HG03457 (cell line): ENCODE measurements around the gene FAM24A.

Experiments
- ATAC-seq: cut with Tn5 transposase; IDR thresholded peaks from one replicate; pipeline ENCODE4 v1.9.1; 2021; ENCODE audit warnings: moderate number of reproducible peaks; ENCODE audit not compliant: unreplicated experiment

FAM24A gene

DNA sequence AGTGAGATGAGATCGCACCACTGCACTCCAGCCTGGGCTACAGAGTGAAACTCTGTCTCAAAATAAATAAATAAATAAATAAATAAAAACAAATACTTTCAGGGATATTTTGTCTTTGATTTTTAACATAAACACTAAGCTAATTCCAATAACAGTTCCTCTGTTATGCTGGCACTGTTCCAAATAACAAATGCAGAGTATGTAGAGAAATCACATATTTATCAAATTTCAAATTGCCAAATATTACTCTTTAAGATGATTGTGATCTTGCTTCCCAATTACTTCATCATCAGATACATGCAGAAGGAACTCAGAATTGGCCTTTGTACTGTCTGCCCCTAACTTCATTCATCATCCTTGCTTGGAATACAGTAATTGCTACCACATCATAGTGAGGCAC lies 19.7 kb downstream of the FAM24A start:
- ATAC-seq, result no peak

DNA sequence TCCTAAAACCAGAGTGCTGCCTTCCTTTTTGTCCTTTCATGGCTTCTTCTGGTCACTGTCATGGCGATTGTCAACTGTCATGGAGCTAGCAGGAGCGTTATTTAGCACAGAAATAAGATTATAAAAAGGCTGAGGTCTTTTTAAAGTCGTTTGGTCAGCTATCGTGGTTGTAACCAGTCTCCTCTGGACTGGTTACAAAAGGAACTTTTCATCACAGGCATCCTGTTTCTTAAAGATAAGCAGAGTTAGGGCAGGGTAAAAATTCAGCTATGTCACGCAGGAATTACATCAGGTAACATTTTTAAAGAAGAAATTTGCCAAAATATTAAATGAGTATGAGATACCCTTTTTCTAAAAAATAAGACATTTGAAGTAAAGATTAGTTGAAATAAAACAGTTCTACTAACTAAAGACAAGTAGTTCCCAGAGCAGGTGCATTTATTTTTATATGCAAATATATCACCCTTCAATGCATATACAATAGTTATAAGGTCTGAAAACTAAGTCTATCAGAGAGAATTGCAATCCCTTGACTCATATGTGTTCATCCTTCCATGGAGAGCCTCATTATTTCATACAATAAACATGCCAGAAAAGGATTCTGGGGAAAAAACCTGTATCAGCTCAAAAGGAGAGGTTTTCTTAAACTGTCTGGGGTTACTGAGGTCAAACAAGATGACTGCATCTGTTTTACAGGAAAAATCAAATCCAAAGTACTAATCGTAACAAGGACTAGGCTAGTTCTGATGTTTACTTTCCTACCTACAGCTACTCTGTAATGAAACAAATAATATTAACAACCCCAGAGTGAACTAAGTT lies 20.9 kb downstream of the FAM24A start:
- no peak for ATAC-seq

DNA sequence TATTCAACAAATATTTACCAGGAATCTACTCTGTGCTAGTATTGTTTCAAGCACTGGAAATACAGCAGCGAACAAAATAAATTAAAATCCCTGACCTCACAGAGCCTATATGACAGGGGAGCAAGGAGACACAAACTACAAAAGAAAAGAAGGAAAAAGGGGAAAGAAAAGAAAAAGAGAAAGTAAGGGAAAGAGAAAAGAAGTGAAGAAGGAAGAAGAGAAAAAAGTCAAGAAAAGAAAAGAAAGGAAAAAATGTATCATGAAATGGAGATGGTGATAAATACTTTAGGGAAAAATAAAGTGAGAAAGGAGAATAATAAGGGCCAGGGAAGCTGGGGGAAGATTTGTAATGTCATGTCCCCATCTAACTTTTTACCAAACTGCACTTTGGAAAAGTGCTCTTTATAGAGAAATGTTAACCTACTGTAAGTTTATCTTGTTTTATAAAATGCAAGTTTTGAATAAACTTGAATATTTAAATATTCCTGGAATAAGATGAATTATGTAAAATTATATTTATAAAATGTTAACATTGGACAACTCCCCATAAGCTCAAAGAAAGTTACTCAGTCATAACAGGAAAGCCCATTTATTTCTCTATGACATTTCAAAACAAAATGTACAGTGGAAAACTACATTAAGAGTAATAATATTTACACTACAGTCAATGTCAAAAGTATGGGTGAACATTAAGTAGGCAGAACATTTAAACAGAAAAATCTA lies 28.9 kb downstream of the FAM24A start:
- no peak for ATAC-seq

DNA sequence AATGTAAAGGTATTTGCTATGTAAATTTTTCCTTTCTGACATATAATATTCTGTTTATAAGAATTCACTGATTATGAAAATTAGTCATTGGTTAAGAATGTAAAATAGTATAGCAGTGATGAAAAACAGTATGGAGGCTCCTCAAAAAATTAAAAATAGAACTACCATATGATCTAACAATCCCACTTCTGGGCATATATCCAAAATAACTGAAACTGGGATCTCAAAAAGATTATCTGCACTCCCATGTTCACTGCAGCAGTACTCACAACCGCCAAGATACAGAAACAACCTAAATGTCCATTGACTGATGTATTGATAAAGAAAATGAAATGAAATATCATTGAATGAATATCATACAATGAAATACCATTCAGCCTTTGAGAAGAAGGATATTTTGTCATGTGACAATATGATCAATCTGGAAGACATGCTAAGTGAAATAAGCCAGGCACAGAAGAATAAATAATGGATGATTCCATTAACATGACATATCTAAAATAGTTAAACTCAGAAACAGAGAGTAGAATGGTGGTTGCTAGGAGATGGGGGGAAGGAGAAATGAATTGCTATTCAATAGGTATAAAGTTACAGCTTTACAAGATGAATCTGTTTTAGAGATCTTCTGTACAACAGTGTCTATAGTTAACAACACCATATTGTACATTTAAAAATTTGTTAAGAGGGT lies 29.6 kb downstream of the FAM24A start:
- no peak for ATAC-seq

DNA sequence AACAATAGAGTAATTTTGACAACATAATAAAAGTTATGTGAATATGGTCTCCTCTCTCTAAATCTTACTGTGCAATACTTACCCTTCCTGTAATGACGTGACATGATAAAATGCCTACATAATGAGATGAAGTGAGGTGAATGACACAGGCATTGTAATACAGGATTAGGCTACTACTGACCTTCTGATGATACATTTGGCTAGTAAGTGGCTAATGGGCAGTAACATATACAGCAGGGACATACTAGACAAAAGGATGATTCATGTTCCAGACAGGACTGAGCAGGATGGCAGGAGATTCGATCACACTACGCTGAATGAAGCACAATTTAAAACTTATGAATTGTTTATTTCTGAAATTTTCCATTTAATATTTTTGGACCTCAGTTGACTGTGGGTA lies 38.9 kb downstream of the FAM24A start:
- ATAC-seq, result no peak

DNA sequence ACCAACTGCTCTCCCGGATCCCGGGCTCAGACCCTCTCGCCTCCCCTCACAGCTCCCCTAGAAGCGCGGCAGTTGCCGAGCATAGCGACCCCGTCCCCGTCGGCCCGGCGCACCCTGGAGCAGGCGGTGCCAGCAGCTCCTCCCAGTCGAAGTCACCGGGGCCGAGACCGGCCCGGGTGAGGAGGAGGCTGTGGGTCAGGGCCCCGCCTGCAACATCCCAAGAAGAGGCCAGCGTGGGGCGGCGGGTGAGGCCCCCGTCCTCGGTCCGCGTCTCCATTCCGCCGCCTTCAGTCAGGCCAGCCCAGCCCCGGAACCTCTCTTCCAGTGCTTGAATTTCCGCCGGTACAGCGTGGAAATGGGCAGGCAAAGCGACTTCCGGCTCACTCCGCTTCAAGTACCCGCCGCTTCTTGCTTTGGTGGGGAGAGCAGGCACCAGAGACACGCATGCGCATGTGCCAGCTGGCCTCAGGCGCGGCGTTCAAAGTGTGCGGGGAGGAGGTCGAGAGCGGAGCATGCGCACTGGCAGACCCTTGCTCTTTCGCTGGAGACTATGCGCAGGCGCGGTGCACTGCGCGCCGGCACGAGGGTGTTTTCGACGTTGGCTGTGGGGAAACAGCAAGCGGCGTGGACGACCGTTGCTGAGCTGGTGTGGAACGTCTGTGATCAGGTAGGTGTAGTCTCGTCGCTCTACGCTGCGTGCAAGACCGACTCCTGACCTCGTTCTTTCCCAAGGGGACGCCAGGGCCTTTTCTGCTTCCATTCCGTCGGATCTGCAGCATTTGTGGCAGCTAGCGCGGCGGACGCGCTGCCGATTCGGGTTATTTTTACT lies 43.7 kb downstream of the FAM24A start, which contains the start of gene C10orf88:
Gene C10orf88, minus strand, starts transcription at position 326 of the 829 bp plus-strand sequence. Its CDS starts 49 bp downstream, at position 277.
- peak; percentile 94 for ATAC-seq

DNA sequence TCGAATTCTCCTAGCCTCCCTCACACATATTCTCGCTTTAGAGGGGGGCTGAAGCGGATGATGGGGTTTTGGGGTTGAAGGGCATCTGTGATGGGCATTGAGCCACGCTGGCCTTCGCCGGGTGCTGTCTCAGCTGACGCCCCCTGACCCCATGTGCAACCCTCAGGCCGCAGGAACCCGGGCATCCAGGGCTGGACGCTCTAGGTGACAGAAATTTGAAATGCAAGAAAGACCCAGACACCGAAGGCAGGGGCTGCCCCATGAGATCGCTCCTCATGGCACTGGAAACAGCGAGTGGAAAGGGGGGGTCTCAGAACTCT lies 44.3 kb downstream of the FAM24A start:
- ATAC-seq, result no peak

DNA sequence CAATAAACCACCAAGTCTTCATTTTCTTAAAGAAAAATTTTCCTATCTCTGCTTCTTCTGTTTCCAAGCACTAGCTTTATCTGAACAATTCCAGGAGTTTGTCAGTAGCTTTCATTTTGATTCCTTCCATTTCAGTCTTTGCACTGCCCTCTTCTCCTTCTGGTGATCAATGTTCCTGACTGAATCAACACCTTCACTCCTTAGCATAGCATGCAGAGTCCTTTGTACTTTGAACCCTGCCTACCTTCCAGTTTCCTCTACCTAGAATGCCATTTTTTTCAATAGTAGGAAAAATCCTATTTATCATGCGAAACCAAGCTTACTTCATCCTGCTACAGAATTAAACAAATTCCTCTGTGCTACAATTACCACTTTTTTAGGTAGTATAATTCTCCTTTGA lies 45.5 kb downstream of the FAM24A start:
- ATAC-seq, result no peak

DNA sequence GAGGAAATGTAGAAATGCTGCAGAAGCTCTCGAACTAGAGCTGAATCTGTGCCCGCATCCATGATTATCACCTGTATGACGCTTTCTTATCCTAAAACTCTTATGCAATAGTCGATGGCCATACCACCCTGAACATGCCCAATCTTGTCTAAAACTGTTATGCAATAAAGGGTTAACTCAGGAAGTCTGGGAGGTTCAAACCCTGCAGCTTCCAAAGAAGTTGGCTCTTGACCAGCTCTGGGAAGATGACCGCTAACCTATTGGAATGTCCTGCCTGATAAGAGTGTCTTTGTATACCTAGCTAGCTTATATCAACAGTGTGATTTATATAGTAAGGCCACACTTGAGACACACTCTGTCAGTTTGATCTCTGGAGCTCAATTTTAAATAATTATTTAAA lies 47.1 kb downstream of the FAM24A start:
- ATAC-seq, result no peak

DNA sequence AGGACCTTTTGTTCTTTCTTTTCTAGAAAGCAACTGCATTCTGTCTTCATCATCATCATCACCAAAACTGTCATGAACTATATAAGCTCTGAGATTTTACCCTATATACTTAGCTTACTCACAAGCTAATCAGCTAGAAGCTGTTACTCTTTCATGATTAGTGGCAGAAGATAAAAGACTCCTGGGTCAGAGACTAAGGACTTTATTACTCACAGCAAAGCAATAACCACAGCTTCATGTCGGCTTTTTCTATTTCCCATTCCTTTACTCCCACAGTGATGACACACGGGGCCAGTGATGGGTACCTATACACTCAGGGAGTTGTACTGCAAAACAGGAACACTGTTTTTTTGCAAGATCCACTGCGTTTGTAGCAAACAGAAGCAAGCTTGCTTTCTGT lies 52.0 kb downstream of the FAM24A start:
- ATAC-seq, result no peak
